Uterus (tissue), 4 donors: Measurements from ENCODE around the gene HTT-AS. TPM values are rescaled to one million over a fixed set of nuclear protein-coding genes. Genes with fewer than 3 reads are reported as not detected.
A peak's percentile ranks its signal among the peaks of the same experiment; 100 is the strongest.

Experiments used
- DNase-seq, 2 donors: peaks; one replicate each; pipeline ENCODE4 v3.0.0-alpha.2; 2019 to 2020
- H3K27ac ChIP-seq, 2 donors: fragments of 200-600 bp; sonication (generic); 1 replicate in 1 of 2; 2 replicates in 1 of 2; pipeline ENCODE4 v1.5.1; 2016 to 2018
- H3K27me3 ChIP-seq, 2 donors: fragments of 200-600 bp; sonication (generic); one replicate each; pipeline ENCODE4 v1.5.1; 2018 to 2019; ENCODE audit warnings: control low read depth in 1 of 2
- H3K36me3 ChIP-seq, 2 donors: fragments of 200-600 bp; sonication (generic); one replicate each; pipeline ENCODE4 v1.5.1; 2019; ENCODE audit warnings: control low read depth in 1 of 2
- H3K4me1 ChIP-seq, 2 donors: fragments of 200-600 bp; sonication (generic); one replicate each; pipeline ENCODE4 v1.5.1; 2018 to 2019; ENCODE audit warnings: control low read depth in 1 of 2
- H3K4me3 ChIP-seq, 2 donors: fragments of 200-600 bp; sonication (generic); 1 replicate in 1 of 2; 2 replicates in 1 of 2; pipeline ENCODE4 v1.5.1; 2018 to 2019; ENCODE audit warnings: mild to moderate bottlenecking in 1 of 2
- H3K9me3 ChIP-seq, 2 donors: fragments of 200-600 bp; sonication (generic); one replicate each; pipeline ENCODE4 v1.5.1; 2019; ENCODE audit warnings: control low read depth in 1 of 2
- CTCF ChIP-seq, 4 experiments: fragments of 200-600 bp in 2 of 4; fragments of 450-650 bp in 2 of 4; sonication (generic) in 2 of 4; IDR thresholded peaks; one replicate each; pipeline ENCODE4 v1.5.1; 2016 to 2019; ENCODE audit warnings: antibody characterized with exemption in 4 of 4, mild to moderate bottlenecking in 2 of 4, moderate library complexity in 1 of 4
- POLR2A ChIP-seq, 2 donors: fragments of 450-650 bp; IDR thresholded peaks; one replicate each; pipeline ENCODE4 v1.6.1; 2016; ENCODE audit warnings: antibody characterized with exemption in 2 of 2, mild to moderate bottlenecking in 1 of 2, moderate library complexity in 1 of 2
- intact Hi-C: fragments of 100-400 bp; cut with DNase I; formaldehyde crosslinking; loops from one replicate; pipeline ENCODE4 v1.15.1; 2023; ENCODE audit warnings: low total_unique reads
- total RNA-seq, 4 donors: library from RNA; depleted of rRNA in 3 of 4; stranded (reverse); fragments of >200 nt in 3 of 4; gene quantifications; one replicate each; pipeline versions ENCODE4 v1.1.0 to v1.2.4, GENCODE V29; 2014 to 2023
- donor health status: DM: yes; HTN: yes; CAD: no.

The HTT-AS gene
- not detected for total RNA-seq

- intact Hi-C loops: no loop called here
- Histone ChIP-seq H3K27ac (peak within 1 kb of the TSS; percentile 85 to 91), H3K27me3 (no peaks in the 10 kb centered on the region), H3K36me3 (no peaks in the 10 kb centered on the region), H3K4me3 (peak within 1 kb of the TSS; percentile 73 to 94), H3K4me1 (peaks cover 0 to 7% of the 10 kb centered on the region in 2 donors), H3K9me3 (no peaks in the 10 kb centered on the region)
- DNase-seq: peak; percentile 96 to 98
- TF ChIP-seq CTCF (IDR thresholded peaks at IDR 0.05) (peak in 2 of 4 experiments; percentile 27 to 39), POLR2A (IDR thresholded peaks at IDR 0.05) (peak; percentile 48 to 81)
Measured at GRCh38 chr4:3074078-3074845, at the start of gene HTT-AS, which contains the start of gene HTT. Gene HTT-AS (minus strand): TSS chr4:3074538. Gene HTT (plus strand): TSS chr4:3074681. CDS start chr4:3074826, 145 bp downstream.

DNA sequence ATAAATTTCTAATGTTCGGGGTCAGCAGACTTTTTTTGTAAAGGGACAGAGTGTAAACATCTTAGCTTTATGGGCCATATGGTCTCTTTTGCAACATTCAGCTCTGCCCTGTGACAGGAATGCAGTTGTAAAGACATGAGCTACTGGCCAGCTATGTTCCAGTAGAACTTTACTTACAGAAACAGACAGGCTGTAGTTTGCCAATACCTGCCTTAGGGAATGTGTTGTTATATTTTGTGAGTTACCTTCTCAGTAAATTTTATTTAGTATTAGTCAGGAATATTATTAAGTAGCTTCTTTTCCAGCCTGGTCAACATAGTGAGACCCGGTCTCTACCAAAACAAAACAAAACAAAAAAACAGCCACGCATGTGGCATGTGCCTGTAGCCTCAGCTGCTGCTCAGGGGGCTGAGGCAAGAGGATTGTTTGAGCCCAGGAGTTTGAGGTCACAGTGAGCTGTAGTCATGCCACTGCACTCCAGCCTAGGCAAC lies 48.9 kb upstream of the HTT-AS start:
- Histone ChIP-seq H3K27ac (peak overlapping the region in 1 of 2 donors; percentile 57), H3K4me3 (no peak overlapping the region), H3K36me3 (no peaks in the 10 kb centered on the region), H3K4me1 (no peaks in the 10 kb centered on the region), H3K9me3 (no peaks in the 10 kb centered on the region), H3K27me3 (no peaks in the 10 kb centered on the region)
- no peak for TF ChIP-seq POLR2A (IDR thresholded peaks at IDR 0.05)
- no peak for TF ChIP-seq CTCF (IDR thresholded peaks at IDR 0.05)
- no peak for DNase-seq
- intact Hi-C loops: no loop called here

GRCh38 chr4:3122081-3122563 lies 47.8 kb upstream of the HTT-AS start:
- H3K36me3 ChIP-seq: no peaks in the 10 kb centered on the region
- intact Hi-C loops: no loop called here
- TF ChIP-seq POLR2A (IDR thresholded peaks at IDR 0.05) (no peak), CTCF (IDR thresholded peaks at IDR 0.05) (no peak)
- no peak for DNase-seq
- peak overlapping the region; percentile 35 to 57 for H3K27ac ChIP-seq
- no peaks in the 10 kb centered on the region for H3K27me3 ChIP-seq
- no peaks in the 10 kb centered on the region for H3K9me3 ChIP-seq
- no peaks in the 10 kb centered on the region for H3K4me1 ChIP-seq
- no peak overlapping the region for H3K4me3 ChIP-seq

GRCh38 chr4:3121596-3121995 lies 47.3 kb upstream of the HTT-AS start:
- no peak for DNase-seq
- Histone ChIP-seq H3K36me3 (no peaks in the 10 kb centered on the region), H3K9me3 (no peaks in the 10 kb centered on the region), H3K27ac (peak overlapping the region in 1 of 2 donors; percentile 57), H3K27me3 (no peaks in the 10 kb centered on the region), H3K4me3 (no peak overlapping the region), H3K4me1 (no peaks in the 10 kb centered on the region)
- intact Hi-C loops: no loop called here
- TF ChIP-seq CTCF (IDR thresholded peaks at IDR 0.05) (no peak), POLR2A (IDR thresholded peaks at IDR 0.05) (no peak)

DNA sequence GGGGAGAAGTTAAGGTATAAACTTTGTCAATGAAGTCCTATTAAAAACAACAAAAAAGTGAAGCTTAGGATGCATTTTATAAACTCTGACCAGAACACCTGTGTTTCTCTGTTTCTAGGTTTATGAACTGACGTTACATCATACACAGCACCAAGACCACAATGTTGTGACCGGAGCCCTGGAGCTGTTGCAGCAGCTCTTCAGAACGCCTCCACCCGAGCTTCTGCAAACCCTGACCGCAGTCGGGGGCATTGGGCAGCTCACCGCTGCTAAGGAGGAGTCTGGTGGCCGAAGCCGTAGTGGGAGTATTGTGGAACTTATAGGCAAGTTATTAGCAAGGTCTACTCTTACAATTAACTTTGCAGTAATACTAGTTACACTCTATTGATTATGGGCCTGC lies 46.8 kb upstream of the HTT-AS start:
- no peak for DNase-seq
- Histone ChIP-seq H3K9me3 (no peaks in the 10 kb centered on the region), H3K4me1 (no peaks in the 10 kb centered on the region), H3K27me3 (no peaks in the 10 kb centered on the region), H3K4me3 (no peak overlapping the region), H3K27ac (no peak overlapping the region), H3K36me3 (no peaks in the 10 kb centered on the region)
- intact Hi-C loops: no loop called here
- TF ChIP-seq POLR2A (IDR thresholded peaks at IDR 0.05): no peak
- TF ChIP-seq CTCF (IDR thresholded peaks at IDR 0.05): no peak
